GM21723 (cell line): ENCODE measurements around the gene JADE1.
A peak's percentile ranks its signal among the peaks of the same experiment; 100 is the strongest.

ENCODE experiments used
- ATAC-seq: cut with Tn5 transposase; IDR thresholded peaks from one replicate; pipeline ENCODE4 v1.9.1; 2021; ENCODE audit warnings: mild to moderate bottlenecking, moderate library complexity; ENCODE audit not compliant: unreplicated experiment

The JADE1 gene

GRCh38 chr4:128810331-128810870 lies 901 bp downstream of the JADE1 start:
- ATAC-seq, result no peak

GRCh38 chr4:128810871-128811570 lies 1.5 kb downstream of the JADE1 start:
- peak; percentile 56 for ATAC-seq

- peak; percentile 57 for ATAC-seq
These were observed 2.3 kb downstream of the JADE1 start for GRCh38 chr4:128811571-128812441.

- ATAC-seq, result no peak
These were observed 3.1 kb downstream of the JADE1 start for GRCh38 chr4:128812442-128813235.

GRCh38 chr4:128813965-128814364 lies 4.5 kb downstream of the JADE1 start:
- no peak for ATAC-seq

GRCh38 chr4:128818442-128818841 lies 8.9 kb downstream of the JADE1 start:
- no peak for ATAC-seq

GRCh38 chr4:128819082-128819742 lies 9.7 kb downstream of the JADE1 start:
- ATAC-seq, result no peak

- no peak for ATAC-seq
These were observed 11.2 kb downstream of the JADE1 start for GRCh38 chr4:128820671-128821070.

- ATAC-seq, result no peak
These were observed 11.7 kb downstream of the JADE1 start for GRCh38 chr4:128821151-128821550.

GRCh38 chr4:128823025-128823661 lies 13.6 kb downstream of the JADE1 start:
- ATAC-seq, result no peak

GRCh38 chr4:128825226-128825625 lies 15.7 kb downstream of the JADE1 start:
- no peak for ATAC-seq

GRCh38 chr4:128827296-128827695 lies 17.8 kb downstream of the JADE1 start:
- ATAC-seq, result peak; percentile 48

- no peak for ATAC-seq
These were observed 21.5 kb downstream of the JADE1 start for GRCh38 chr4:128830906-128831503.

- ATAC-seq, result no peak
These were observed 22.2 kb downstream of the JADE1 start for GRCh38 chr4:128831531-128832242.

- no peak for ATAC-seq
These were observed 22.7 kb downstream of the JADE1 start for GRCh38 chr4:128832243-128832625.

GRCh38 chr4:128835498-128836222 lies 26.2 kb downstream of the JADE1 start:
- ATAC-seq, result no peak

- no peak for ATAC-seq
These were observed 27.7 kb downstream of the JADE1 start for GRCh38 chr4:128837198-128837597.

- no peak for ATAC-seq
These were observed 28.2 kb downstream of the JADE1 start for GRCh38 chr4:128837679-128838078.
